GM12878 (cell line): Measurements from ENCODE around the gene SPAG16. TPM values are rescaled to one million over a fixed set of nuclear protein-coding genes. Genes with fewer than 3 reads are reported as not detected.

Experiments used
- ATAC-seq: fragments of 200-7000 bp; cut with Tn5 transposase; 3 replicates; pipeline ENCODE4 v1.9.1; 2020; ENCODE audit warnings: mild to moderate bottlenecking, moderate library complexity
- BruUV-seq: library from RNA; stranded (reverse); fragments of 400-500 nt; replicated peaks from 2 replicates; lab custom pipeline; 2021; lab: Mats Ljungman, UMichigan
- CTCF ChIA-PET: fragments of 300-600 bp; sonication (Branson Sonifier 250); formaldehyde crosslinking; extraction: SDS; loops from one replicate; lab custom pipeline; 2021; ENCODE audit warnings: inconsistent platforms; lab: Yijun Ruan, JAX
- POLR2A ChIA-PET: fragments of 350-600 bp; formaldehyde crosslinking; extraction: SDS; loops from one replicate; lab custom pipeline; 2021; ENCODE audit warnings: inconsistent platforms; lab: Charles Lee
- RAD21 ChIA-PET: fragments of 300-600 bp; sonication (Branson Sonifier 250); formaldehyde crosslinking; loops from one replicate; lab custom pipeline; 2023; ENCODE audit warnings: antibody characterized with exemption; ENCODE audit not compliant: unreplicated experiment; lab: Charles Lee
- SMC1A ChIA-PET: fragments of 300-600 bp; sonication (Branson Sonifier 250); formaldehyde crosslinking; loops from one replicate; lab custom pipeline; 2023; ENCODE audit not compliant: unreplicated experiment, uncharacterized antibody; lab: Charles Lee
- DNase-seq: peaks from one replicate; pipeline ENCODE4 v3.0.0-alpha.2; 2011; ENCODE audit warnings: low read depth, low spot score
- FAIRE-seq: peaks from 3 replicates; lab custom pipeline; 2011; peaks lifted over from hg19 to GRCh38; lab: Jason Lieb, UNC
- H2AFZ ChIP-seq: 2 replicates; pipeline ENCODE4 v1.6.0; 2011; ENCODE audit warnings: low read depth, low read length, control low read depth; ENCODE audit not compliant: control insufficient read depth
- H3K27ac ChIP-seq: 2 replicates; pipeline ENCODE4 v1.5.1; 2011; ENCODE audit warnings: control low read depth; ENCODE audit not compliant: control insufficient read depth, insufficient read depth
- H3K27me3 ChIP-seq, 2 experiments: replicated peaks in 1 of 2; 2 replicates each; pipeline versions ENCODE4 v1.6.0 to v1.6.1; 2011; ENCODE audit warnings: low read length in 1 of 2; ENCODE audit not compliant: control insufficient read depth in 2 of 2, insufficient read depth in 2 of 2
- H3K36me3 ChIP-seq, 2 experiments: 2 replicates each; pipeline ENCODE4 v1.5.1; 2011; ENCODE audit warnings: low read length in 1 of 2; ENCODE audit not compliant: control insufficient read depth in 2 of 2, insufficient read depth in 2 of 2
- H3K4me1 ChIP-seq: 2 replicates; pipeline ENCODE4 v1.6.1; 2011; ENCODE audit warnings: mild to moderate bottlenecking, low read length, moderate library complexity, mixed read lengths; ENCODE audit not compliant: control insufficient read depth, insufficient read depth
- H3K4me2 ChIP-seq: 2 replicates; pipeline ENCODE4 v1.6.0; 2011; ENCODE audit warnings: control low read depth; ENCODE audit not compliant: control insufficient read depth, insufficient read depth
- H3K4me3 ChIP-seq: fragments of 200-600 bp; sonication (generic); 2 replicates; pipeline ENCODE4 v1.5.1; 2016
- H3K79me2 ChIP-seq: 2 replicates; pipeline ENCODE4 v1.6.0; 2011; ENCODE audit warnings: low read length; ENCODE audit not compliant: control insufficient read depth, insufficient read depth
- H3K9ac ChIP-seq: 2 replicates; pipeline ENCODE4 v1.8.0; 2011; ENCODE audit warnings: low read length, control low read depth, mixed read lengths; ENCODE audit not compliant: control insufficient read depth, insufficient read depth
- H3K9me3 ChIP-seq: replicated peaks from 3 replicates; pipeline ENCODE4 v1.5.1; 2011; ENCODE audit warnings: mild to moderate bottlenecking, low read length; ENCODE audit not compliant: control insufficient read depth, insufficient read depth
- H4K20me1 ChIP-seq: 2 replicates; pipeline ENCODE4 v1.6.0; 2011; ENCODE audit not compliant: control insufficient read depth, insufficient read depth
- CEBPZ ChIP-seq: fragments of 150-350 bp; IDR thresholded peaks from 2 replicates; pipeline ENCODE4 v1.6.1; 2016; ENCODE audit warnings: low read depth, low read length
- HDAC2 ChIP-seq: fragments of 200-600 bp; sonication (generic); IDR thresholded peaks from 2 replicates; pipeline ENCODE4 v1.6.1; 2017
- KAT2A ChIP-seq: conservative IDR thresholded peaks from 2 replicates; pipeline ENCODE4 v1.6.1; 2011; ENCODE audit warnings: low read depth, low read length; ENCODE audit not compliant: control insufficient read depth
- NR2F1 ChIP-seq: fragments of 450-650 bp; conservative IDR thresholded peaks from 2 replicates; pipeline ENCODE4 v1.6.1; 2017; ENCODE audit warnings: mild to moderate bottlenecking
- NRF1 ChIP-seq: conservative IDR thresholded peaks from 2 replicates; pipeline ENCODE4 v1.6.1; 2011; ENCODE audit warnings: mild to moderate bottlenecking, low read depth, low read length, improper control_type of control experiment
- PAX5 ChIP-seq: IDR thresholded peaks from 2 replicates; pipeline ENCODE4 v1.6.1; 2011; ENCODE audit warnings: low read depth, low read length, borderline replicate concordance
- RUNX3 ChIP-seq: IDR thresholded peaks from 2 replicates; pipeline ENCODE4 v1.6.1; 2012; ENCODE audit warnings: low read length, inconsistent platforms
- SMARCA5 ChIP-seq: fragments of 450-650 bp; IDR thresholded peaks from 2 replicates; pipeline ENCODE4 v1.6.1; 2017; ENCODE audit warnings: mild to moderate bottlenecking
- TCF12 ChIP-seq: IDR thresholded peaks from 2 replicates; pipeline ENCODE4 v1.6.1; 2011; ENCODE audit warnings: low read depth, mild to moderate bottlenecking, low read length
- ZBTB11 ChIP-seq: fragments of 450-650 bp; formaldehyde crosslinking; IDR thresholded peaks from 2 replicates; pipeline ENCODE4 v1.5.0; 2022; ENCODE audit warnings: mild to moderate bottlenecking, missing genetic modification characterization
- ZBTB4 ChIP-seq: fragments of 450-650 bp; formaldehyde crosslinking; IDR thresholded peaks from 2 replicates; pipeline ENCODE4 v1.4.0; 2022; ENCODE audit warnings: mild to moderate bottlenecking, moderate library complexity
- ZNF622 ChIP-seq: fragments of 450-650 bp; IDR thresholded peaks from 2 replicates; pipeline ENCODE4 v1.6.1; 2017; ENCODE audit warnings: mild to moderate bottlenecking, inconsistent platforms
- WGBS: methylation state at CpG from one replicate; pipeline ENCODE4 v1.1.6; 2016; ENCODE audit warnings: low lambda C conversion rate; ENCODE audit not compliant: insufficient replicate concordance, insufficient coverage; ENCODE audit errors: missing lambda C conversion rate; 5-methylcytosine and 5-hydroxymethylcytosine counted together
- in situ Hi-C: fragments of 300-500 bp; cut with MboI; formaldehyde crosslinking; loops from 9 replicates; pipeline ENCODE4 v1.14.3; 2018; ENCODE audit warnings: mixed read lengths
- intact Hi-C: fragments of 100-400 bp; cut with micrococcal nuclease; formaldehyde crosslinking; loops from one replicate; pipeline ENCODE4 v1.14.2; 2022; ENCODE audit not compliant: unreplicated experiment
- polyA plus RNA-seq, 11 experiments: library from polyadenylated mRNA; depleted of rRNA in 4 of 11; unstranded in 6 of 11; stranded (reverse) in 5 of 11; fragments of >200 nt; fragmentation: Nextera tagmentation in 4 of 11; fragmentation: Illumina TruSeq in 1 of 11; extraction: Ambion mirVana in 4 of 11; extraction: Trizol in 1 of 11; gene quantifications; 1 replicate in 1 of 11; 2 replicates in 10 of 11; pipeline versions ENCODE4 v1.2.1 to v1.2.3, GENCODE V29; 2011 to 2016; ENCODE audit warnings: inconsistent platforms in 2 of 11, missing spikeins in 2 of 11, low read depth in 1 of 11
- total RNA-seq, 4 experiments: library from RNA; depleted of rRNA in 3 of 4; stranded (reverse); fragments of >200 nt in 3 of 4; fragmentation: Illumina TruSeq in 1 of 4; extraction: Trizol in 1 of 4; gene quantifications; 2 replicates each; pipeline versions ENCODE4 v1.2.1 to v1.2.3, GENCODE V29; 2013 to 2021

SPAG16 gene
- total and polyA plus RNA-seq, 10 of the 15 experiments (the other 5 are each of a cell fraction or from before 2014, with no cell fraction given), result 6.0 to 25.0 (median 15.2) TPM

DNA sequence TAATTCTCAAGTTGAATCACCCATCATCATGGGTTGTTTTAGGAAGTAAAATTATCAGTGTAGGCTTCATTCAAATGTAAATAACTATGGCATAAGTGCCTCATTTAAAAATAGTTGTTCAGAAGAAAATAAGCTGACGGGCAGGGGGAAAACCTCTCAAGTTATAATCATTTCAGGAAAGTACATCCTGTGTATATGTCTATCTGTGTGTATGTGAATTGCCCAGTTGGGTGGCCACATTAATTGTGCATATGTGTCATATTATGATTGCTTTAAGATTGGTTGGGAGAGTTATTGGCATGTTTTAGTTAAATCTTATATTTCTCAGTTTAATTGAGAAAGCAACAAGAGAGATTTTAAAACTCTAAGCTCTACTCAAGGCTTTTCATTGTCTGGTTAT lies 843.8 kb downstream of the SPAG16 start:
- Histone ChIP-seq H3K4me3 (no peak overlapping the region), H3K9ac (no peak overlapping the region), H2AFZ (no peak overlapping the region), H3K9me3 (no peaks in the 10 kb centered on the region), H3K36me3 (no peaks in the 10 kb centered on the region), H3K4me1 (no peaks in the 10 kb centered on the region), H4K20me1 (no peaks in the 10 kb centered on the region), H3K4me2 (no peak overlapping the region), H3K79me2 (no peaks in the 10 kb centered on the region), H3K27ac (no peak overlapping the region), H3K27me3 (no peaks in the 10 kb centered on the region)
- ChIA-PET SMC1A (interaction anchor here (0.6 to 1.7 kb wide), 3 partner anchors 10 to 14 kb away, joined by 3 to 6 read pairs (median 3); no protein-coding TSS in a partner anchor), RAD21 (no interaction called here), POLR2A (no interaction called here), CTCF (no interaction called here)
- in situ Hi-C loops, result no loop called here
- 0% methylated on average over 1 of the region's 1 CpG for WGBS
- FAIRE-seq (no peak), ATAC-seq (peak; percentile 60), DNase-seq (no peak)
- intact Hi-C loops, result no loop called here
- no TSS peak for BruUV-seq
- TF ChIP-seq SMARCA5 (no peak), ZNF622 (no peak), KAT2A (no peak), PAX5 (no peak), RUNX3 (no peak), NRF1 (no peak), HDAC2 (no peak), ZBTB4 (CRISPR knock-in tag) (no peak), ZBTB11 (CRISPR knock-in tag) (no peak), NR2F1 (no peak), TCF12 (no peak), CEBPZ (no peak)
